ENCODE data around the gene ABCD3. TPM values are rescaled to one million over a fixed set of nuclear protein-coding genes. Genes with fewer than 3 reads are reported as not detected.

Gene ABCD3
- total and polyA plus RNA-seq, 2 of the 13 experiments (the other 11 are each of a cell fraction or from before 2014, with no cell fraction given): 27.5 to 166 TPM

DNA sequence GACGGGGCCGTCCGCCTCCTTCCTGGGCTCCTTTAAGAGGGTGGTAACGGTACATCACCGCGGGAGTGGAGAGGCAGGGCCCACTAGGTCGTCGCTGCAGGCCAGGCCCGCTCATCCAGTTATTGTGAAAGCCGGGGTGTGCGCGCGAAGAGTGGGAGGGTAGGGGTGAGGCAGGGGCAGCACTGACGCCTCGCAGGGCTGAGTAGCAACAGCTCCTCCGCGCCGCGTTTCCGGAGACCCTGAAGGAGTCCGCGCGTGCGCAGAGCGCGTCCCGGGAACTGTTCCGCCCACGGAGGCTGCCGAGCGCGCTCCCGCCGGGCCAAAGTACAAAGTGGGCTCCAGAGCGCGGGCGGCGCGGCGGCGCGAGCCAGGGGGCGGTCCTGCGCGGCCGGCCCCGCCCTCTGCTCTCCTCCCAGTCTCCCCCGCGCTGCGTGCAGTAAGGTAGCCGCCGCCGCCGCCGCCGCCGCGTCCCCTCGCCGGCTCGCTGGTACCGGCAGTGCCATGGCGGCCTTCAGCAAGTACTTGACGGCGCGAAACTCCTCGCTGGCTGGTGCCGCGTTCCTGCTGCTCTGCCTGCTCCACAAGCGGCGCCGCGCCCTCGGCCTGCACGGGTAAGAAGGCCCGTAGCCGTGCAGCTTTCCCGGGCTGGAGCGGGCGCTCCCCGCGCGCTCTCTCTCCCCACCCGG, at the start of gene ABCD3 (continued):
- peak; percentile 48; the same call in 1 of the 2 replicates for TF ChIP-seq NR2C2 (CRISPR knock-in tag; IDR thresholded peaks at IDR 0.05; ENCODE audit: borderline replicate concordance)
- TF ChIP-seq, protein P1, sequence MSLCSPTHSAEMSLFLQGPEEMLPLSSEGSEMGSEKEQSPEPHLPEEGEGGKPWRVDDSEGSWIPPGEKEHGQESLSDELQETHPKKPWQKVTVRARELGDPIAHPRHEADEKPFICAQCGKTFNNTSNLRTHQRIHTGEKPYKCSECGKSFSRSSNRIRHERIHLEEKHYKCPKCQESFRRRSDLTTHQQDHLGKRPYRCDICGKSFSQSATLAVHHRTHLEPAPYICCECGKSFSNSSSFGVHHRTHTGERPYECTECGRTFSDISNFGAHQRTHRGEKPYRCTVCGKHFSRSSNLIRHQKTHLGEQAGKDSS (CRISPR knock-in tag; IDR thresholded peaks at IDR 0.05; ENCODE audit: borderline replicate concordance, low read depth): no peak
- TF ChIP-seq ZNF136 (CRISPR knock-in tag; IDR thresholded peaks at IDR 0.05; ENCODE audit: low read depth): no peak
- TF ChIP-seq, protein P2, sequence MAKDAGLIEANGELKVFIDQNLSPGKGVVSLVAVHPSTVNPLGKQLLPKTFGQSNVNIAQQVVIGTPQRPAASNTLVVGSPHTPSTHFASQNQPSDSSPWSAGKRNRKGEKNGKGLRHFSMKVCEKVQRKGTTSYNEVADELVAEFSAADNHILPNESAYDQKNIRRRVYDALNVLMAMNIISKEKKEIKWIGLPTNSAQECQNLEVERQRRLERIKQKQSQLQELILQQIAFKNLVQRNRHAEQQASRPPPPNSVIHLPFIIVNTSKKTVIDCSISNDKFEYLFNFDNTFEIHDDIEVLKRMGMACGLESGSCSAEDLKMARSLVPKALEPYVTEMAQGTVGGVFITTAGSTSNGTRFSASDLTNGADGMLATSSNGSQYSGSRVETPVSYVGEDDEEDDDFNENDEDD (CRISPR knock-in tag; IDR thresholded peaks at IDR 0.05; ENCODE audit: borderline replicate concordance): peak; percentile 65; the same call in 1 of the 2 replicates
- TF ChIP-seq, protein P3, sequence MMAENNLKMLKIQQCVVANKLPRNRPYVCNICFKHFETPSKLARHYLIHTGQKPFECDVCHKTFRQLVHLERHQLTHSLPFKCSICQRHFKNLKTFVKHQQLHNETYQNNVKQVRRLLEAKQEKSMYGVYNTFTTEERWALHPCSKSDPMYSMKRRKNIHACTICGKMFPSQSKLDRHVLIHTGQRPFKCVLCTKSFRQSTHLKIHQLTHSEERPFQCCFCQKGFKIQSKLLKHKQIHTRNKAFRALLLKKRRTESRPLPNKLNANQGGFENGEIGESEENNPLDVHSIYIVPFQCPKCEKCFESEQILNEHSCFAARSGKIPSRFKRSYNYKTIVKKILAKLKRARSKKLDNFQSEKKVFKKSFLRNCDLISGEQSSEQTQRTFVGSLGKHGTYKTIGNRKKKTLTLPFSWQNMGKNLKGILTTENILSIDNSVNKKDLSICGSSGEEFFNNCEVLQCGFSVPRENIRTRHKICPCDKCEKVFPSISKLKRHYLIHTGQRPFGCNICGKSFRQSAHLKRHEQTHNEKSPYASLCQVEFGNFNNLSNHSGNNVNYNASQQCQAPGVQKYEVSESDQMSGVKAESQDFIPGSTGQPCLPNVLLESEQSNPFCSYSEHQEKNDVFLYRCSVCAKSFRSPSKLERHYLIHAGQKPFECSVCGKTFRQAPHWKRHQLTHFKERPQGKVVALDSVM (CRISPR knock-in tag; IDR thresholded peaks at IDR 0.05): peak; percentile 84
- no peak for TF ChIP-seq IKZF1 (IDR thresholded peaks at IDR 0.05)
- no peak; the same call in 1 of the 2 replicates for TF ChIP-seq ZMYM3 (CRISPR knock-in tag; IDR thresholded peaks at IDR 0.05)
- TF ChIP-seq, protein P4, sequence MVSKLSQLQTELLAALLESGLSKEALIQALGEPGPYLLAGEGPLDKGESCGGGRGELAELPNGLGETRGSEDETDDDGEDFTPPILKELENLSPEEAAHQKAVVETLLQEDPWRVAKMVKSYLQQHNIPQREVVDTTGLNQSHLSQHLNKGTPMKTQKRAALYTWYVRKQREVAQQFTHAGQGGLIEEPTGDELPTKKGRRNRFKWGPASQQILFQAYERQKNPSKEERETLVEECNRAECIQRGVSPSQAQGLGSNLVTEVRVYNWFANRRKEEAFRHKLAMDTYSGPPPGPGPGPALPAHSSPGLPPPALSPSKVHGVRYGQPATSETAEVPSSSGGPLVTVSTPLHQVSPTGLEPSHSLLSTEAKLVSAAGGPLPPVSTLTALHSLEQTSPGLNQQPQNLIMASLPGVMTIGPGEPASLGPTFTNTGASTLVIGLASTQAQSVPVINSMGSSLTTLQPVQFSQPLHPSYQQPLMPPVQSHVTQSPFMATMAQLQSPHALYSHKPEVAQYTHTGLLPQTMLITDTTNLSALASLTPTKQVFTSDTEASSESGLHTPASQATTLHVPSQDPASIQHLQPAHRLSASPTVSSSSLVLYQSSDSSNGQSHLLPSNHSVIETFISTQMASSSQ (IDR thresholded peaks at IDR 0.05; ENCODE audit: low read depth): 0 out of 2 replicates have a peak, but pooled peaks have one; percentile 47
- TF ChIP-seq, protein P4 (CRISPR knock-in tag; IDR thresholded peaks at IDR 0.05; ENCODE audit: borderline replicate concordance): peak; percentile 77; the same call in 1 of the 2 replicates
- TF ChIP-seq MEIS1 (CRISPR knock-in tag; IDR thresholded peaks at IDR 0.05; ENCODE audit: borderline replicate concordance): no peak; the same call in 1 of the 2 replicates
- TF ChIP-seq, protein P5, sequence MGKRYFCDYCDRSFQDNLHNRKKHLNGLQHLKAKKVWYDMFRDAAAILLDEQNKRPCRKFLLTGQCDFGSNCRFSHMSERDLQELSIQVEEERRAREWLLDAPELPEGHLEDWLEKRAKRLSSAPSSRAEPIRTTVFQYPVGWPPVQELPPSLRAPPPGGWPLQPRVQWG (CRISPR knock-in tag; IDR thresholded peaks at IDR 0.05; ENCODE audit: borderline replicate concordance, low read depth): no peak
- peak; percentile 24; the same call in 1 of the 2 replicates for TF ChIP-seq ZNF12 (CRISPR knock-in tag; IDR thresholded peaks at IDR 0.05)
- TF ChIP-seq GTF2F1 (IDR thresholded peaks at IDR 0.05; ENCODE audit: low read length): no peak
- no peak for TF ChIP-seq NR2F6 (IDR thresholded peaks at IDR 0.05)
- peak; percentile 73; the same call in 1 of the 2 replicates for TF ChIP-seq NR2F6 (CRISPR knock-in tag; IDR thresholded peaks at IDR 0.05)
- TF ChIP-seq NFRKB (IDR thresholded peaks at IDR 0.05): no peak
- TF ChIP-seq, protein P6, sequence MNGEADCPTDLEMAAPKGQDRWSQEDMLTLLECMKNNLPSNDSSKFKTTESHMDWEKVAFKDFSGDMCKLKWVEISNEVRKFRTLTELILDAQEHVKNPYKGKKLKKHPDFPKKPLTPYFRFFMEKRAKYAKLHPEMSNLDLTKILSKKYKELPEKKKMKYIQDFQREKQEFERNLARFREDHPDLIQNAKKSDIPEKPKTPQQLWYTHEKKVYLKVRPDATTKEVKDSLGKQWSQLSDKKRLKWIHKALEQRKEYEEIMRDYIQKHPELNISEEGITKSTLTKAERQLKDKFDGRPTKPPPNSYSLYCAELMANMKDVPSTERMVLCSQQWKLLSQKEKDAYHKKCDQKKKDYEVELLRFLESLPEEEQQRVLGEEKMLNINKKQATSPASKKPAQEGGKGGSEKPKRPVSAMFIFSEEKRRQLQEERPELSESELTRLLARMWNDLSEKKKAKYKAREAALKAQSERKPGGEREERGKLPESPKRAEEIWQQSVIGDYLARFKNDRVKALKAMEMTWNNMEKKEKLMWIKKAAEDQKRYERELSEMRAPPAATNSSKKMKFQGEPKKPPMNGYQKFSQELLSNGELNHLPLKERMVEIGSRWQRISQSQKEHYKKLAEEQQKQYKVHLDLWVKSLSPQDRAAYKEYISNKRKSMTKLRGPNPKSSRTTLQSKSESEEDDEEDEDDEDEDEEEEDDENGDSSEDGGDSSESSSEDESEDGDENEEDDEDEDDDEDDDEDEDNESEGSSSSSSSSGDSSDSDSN (CRISPR knock-in tag; IDR thresholded peaks at IDR 0.05): peak; percentile 90
- 0 out of 2 replicates have a peak, but pooled peaks have one; percentile 35 for TF ChIP-seq HNRNPL (IDR thresholded peaks at IDR 0.05; ENCODE audit: low read depth, low read length)

Data from HepG2 (cell line).